Gastrocnemius medialis (tissue), 4 donors: Measurements from ENCODE around the gene C1orf116.

Source experiments
- POLR2A ChIP-seq, 2 donors: fragments of 450-650 bp; IDR thresholded peaks; one replicate each; pipeline ENCODE4 v1.6.1; 2017; ENCODE audit warnings: antibody characterized with exemption in 2 of 2, mild to moderate bottlenecking in 2 of 2, moderate library complexity in 2 of 2
- TF ChIP-seq, protein P1 (sequence below), 5 experiments: fragments of 450-650 bp in 3 of 5; fragments of 200-600 bp in 2 of 5; sonication (generic) in 2 of 5; IDR thresholded peaks in 4 of 5; conservative IDR thresholded peaks in 1 of 5; 1 replicate in 4 of 5; 2 replicates in 1 of 5; pipeline ENCODE4 v1.5.1; 2016 to 2019; ENCODE audit warnings: antibody characterized with exemption in 5 of 5, mild to moderate bottlenecking in 3 of 5, moderate library complexity in 3 of 5

DNA sequence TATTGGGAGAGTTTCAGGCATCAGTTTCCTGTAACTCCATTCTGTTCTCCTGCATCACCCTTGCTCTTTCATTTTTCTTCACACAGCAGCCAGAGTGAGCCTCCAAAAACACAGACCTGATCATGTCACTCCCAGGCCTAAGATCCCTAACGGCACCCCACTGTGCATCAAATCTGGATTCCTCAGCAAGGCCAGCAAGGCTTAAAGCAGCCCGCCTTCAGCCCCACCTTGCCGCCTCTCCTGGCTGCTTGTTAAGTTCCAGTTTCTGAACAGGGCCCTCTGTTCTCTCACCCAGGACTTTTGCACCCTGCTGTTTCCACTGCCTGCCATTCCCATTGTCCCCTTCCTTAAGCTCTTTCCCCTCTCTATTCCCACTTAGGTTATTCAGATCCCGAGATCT lies 29.3 kb downstream of the C1orf116 start:
- TF ChIP-seq, protein P1, sequence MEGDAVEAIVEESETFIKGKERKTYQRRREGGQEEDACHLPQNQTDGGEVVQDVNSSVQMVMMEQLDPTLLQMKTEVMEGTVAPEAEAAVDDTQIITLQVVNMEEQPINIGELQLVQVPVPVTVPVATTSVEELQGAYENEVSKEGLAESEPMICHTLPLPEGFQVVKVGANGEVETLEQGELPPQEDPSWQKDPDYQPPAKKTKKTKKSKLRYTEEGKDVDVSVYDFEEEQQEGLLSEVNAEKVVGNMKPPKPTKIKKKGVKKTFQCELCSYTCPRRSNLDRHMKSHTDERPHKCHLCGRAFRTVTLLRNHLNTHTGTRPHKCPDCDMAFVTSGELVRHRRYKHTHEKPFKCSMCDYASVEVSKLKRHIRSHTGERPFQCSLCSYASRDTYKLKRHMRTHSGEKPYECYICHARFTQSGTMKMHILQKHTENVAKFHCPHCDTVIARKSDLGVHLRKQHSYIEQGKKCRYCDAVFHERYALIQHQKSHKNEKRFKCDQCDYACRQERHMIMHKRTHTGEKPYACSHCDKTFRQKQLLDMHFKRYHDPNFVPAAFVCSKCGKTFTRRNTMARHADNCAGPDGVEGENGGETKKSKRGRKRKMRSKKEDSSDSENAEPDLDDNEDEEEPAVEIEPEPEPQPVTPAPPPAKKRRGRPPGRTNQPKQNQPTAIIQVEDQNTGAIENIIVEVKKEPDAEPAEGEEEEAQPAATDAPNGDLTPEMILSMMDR (IDR thresholded peaks at IDR 0.05 in 4 of 5, conservative IDR thresholded peaks at IDR 0.05 in 1 of 5): no peak
- TF ChIP-seq POLR2A (IDR thresholded peaks at IDR 0.05): no peak
